Measurements from ENCODE around the gene DDX28.

The DDX28 gene, protein sequence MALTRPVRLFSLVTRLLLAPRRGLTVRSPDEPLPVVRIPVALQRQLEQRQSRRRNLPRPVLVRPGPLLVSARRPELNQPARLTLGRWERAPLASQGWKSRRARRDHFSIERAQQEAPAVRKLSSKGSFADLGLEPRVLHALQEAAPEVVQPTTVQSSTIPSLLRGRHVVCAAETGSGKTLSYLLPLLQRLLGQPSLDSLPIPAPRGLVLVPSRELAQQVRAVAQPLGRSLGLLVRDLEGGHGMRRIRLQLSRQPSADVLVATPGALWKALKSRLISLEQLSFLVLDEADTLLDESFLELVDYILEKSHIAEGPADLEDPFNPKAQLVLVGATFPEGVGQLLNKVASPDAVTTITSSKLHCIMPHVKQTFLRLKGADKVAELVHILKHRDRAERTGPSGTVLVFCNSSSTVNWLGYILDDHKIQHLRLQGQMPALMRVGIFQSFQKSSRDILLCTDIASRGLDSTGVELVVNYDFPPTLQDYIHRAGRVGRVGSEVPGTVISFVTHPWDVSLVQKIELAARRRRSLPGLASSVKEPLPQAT

DNA sequence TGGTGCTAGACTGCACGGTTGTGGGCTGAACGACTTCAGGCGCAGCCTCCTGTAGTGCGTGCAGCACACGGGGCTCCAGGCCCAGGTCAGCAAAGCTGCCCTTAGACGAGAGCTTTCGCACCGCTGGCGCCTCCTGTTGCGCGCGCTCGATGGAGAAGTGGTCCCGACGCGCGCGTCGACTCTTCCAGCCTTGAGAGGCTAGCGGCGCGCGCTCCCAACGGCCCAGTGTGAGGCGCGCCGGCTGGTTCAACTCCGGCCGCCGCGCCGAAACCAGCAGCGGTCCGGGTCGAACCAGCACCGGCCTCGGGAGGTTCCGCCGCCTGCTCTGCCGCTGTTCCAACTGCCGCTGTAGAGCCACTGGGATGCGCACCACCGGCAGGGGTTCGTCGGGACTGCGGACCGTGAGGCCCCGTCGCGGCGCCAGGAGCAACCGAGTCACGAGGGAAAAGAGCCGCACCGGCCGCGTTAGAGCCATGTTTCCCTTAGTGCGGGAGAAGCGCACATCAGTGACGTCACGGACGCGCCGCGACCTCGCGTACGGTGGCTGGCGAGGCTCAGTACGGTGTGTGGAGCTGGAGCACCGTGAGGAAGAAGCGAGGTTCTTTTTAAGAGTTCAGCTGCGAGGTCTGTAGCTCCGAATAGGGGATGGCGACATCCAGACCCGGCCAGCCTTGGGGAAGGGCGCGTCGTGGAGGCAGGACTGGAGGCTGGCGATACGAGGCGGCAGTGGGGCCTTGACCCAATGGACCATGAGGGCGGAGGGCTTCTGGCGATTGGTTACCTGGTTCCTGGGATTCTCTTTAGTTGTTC lies at the start of gene DDX28, which contains the start of gene DUS2:
Gene DDX28 (minus strand): TSS at position 505 of the 810 bp plus-strand sequence. CDS start 30 bp downstream, at position 475.
Gene DUS2 (plus strand): TSS at position 557 of the 810 bp plus-strand sequence. CDS start 14,740 bp downstream, outside the sequence.
- DNase-seq, result peak; percentile 99

DNA sequence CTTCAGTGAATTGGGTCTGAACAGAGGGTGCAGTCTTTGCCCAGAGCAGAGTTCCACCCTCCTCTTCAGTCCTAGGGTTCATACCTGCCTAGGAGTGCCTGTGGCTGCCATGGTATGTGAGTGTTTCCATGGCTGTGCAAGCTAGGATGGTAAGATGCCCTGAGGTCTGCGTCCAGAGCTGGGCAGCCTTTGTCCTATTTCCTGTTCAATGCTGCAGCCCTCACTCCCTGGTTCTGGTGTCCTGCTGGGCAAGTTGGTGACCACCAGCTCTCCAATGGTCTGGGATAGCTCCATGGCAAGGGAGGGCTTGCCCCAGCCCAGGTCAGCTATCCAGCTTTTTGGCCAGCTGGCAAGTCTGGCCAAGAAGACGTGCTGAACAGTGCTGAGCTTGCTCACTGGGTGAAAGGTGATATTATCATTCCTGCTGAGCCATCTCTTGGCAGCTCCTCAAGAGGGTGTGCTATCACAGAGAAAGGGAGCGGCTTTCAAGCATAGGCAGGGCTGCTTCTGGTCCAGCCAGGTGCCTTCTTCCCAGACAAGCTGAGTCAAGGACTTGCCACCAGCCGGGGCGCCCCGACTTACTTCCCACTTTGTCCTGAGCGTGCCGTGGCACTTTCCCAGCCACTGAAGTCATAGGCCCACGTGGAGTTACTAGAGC lies 49.1 kb upstream of the DDX28 start:
- DNase-seq, result no peak

DNA sequence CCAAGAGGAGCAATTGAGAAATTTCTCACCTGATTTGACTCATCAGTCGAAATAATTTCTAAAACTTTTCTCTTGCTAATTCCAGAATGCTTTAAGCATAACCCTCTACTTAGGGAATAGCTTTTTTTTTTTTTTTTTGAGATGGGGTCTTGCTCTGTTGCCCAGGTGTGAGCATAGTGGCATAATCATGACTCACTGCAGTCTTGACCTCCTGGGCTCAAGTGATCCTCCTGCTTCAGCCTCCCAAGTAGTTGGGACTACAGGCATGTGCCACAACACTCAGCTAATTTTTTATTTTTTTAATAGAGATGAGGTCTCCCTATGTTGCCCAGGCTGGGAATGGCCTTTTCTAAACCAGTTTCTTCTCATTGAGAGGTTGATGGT lies 48.5 kb upstream of the DDX28 start:
- DNase-seq, result no peak

DNA sequence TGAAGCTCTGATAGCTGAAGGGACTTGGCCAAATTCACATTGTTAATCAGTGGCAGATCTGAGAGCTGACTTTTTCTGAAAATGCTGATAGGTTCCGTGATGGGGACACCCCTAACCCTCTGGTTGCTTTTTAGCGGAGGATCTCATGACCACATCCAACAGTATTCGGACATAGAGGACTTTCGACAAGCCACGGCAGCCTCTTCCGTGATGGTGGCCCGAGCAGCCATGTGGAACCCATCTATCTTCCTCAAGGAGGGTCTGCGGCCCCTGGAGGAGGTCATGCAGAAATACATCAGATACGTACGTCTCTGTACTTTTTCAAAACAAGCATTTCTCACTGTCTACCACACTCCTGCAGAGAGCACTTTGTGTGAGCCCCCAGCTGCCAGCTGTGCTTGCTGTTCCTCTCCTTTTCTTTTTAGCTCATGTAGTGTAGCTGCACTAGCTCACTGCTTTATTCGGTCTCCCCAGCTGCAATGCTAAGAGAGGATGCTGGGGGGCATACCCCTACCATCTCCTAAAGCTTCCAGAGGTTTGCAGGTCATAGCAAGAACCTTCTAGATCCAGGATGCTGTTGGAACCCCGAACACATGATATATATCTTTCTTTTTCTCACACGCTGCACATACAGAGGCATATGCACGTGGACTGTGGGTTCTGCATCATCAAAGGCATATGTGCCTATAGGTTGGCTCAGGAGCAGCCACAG lies 47.9 kb upstream of the DDX28 start:
- DNase-seq, result peak; percentile 51

DNA sequence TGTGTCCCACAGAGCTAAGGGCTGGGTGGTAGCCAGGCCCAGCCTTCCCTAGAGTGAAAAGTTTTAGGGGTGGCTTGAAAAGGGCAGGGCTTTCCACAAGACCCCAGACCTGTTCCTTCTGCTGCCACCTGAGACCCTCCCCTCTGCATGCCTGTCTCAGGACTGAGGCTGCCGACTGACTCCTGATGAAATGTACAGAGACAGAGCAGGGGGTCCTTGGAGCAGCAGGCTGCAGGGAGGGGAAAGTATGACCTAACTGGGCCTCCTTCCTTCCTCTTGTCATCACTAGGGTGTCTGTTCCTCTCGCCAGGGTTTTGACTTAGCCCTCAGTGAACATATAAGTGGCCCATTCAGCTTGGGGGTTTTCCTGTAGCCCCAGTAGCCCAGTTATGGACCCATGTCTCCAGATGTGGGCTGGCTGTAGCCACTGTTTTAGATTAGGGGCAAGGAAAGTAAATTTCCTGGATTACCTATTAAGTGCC lies 47.3 kb upstream of the DDX28 start:
- no peak for DNase-seq

DNA sequence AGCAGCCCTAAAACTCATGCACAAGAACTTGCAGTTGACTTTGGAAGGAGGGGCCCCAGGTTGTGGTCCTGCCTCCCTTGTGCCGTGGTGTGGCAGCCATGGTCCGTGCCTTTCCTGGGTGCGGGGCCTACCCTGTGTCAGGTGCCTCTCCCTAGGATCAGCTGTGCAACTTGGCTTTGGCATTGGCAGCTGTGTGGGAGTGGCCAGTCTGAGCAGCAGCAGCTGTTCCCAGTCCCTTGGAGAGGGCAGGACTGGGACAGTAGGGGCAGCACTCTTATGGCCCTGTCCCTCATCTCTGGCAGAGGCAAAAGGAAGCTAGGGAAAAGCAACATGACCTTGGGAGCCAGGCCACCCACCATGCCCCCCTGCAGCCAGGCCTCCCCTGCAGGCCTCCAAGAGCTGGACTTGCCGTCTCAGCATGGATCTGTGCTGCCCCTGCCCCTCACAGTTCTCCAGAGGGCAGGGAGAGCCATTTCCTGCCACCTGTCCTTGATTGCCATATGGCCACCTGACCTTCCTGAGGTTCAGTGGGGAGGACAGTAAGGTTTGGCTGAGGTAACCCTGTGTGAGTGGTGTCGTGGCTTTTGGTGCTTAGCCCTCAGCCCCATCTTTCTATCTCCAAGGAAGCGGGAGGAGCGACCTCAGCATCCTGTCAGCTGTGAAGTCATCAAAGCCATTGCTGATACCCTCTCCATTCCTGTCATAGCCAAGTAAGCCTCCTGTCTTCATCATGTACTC lies 46.6 kb upstream of the DDX28 start:
- peak; percentile 56 for DNase-seq

DNA sequence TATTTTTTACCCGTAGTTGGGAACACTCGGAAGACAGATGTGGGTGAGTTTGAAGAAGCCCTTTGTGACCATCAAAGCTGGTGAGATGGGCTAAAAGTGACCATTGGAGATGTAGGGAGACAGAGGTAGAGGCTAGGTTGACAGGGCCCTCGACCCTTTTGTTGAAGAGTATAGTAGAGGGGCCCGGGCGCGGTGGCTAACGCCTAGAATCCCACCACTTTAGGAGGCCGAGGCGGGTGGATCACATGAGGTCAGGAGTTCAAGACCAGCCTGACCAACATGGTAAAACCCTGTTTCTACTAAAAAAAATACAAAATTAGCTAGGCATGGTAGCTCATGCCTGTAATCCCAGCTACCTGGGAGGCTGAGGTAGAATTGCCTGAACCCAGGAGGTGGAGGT lies 45.9 kb upstream of the DDX28 start:
- DNase-seq, result peak; percentile 30

DNA sequence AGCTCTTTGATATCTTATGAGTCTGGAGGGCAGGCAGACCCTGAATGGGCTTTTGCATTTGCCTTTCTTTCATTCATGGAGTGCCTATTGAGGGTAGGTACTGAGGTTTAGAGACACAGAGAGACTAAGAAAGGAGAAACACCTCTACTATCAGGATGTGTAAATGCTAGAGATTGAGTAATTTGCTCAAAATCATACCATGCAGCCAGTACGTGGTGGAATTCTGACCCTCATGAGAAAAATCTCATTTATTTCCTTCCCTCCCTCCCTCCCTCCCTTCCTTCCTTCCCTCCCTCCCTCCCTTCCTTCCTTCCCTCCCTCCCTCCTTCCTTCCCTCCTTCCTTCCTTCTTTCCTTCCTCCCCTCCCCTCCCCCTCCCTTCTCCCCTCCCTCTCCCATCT lies 43.7 kb upstream of the DDX28 start:
- no peak for DNase-seq

DNA sequence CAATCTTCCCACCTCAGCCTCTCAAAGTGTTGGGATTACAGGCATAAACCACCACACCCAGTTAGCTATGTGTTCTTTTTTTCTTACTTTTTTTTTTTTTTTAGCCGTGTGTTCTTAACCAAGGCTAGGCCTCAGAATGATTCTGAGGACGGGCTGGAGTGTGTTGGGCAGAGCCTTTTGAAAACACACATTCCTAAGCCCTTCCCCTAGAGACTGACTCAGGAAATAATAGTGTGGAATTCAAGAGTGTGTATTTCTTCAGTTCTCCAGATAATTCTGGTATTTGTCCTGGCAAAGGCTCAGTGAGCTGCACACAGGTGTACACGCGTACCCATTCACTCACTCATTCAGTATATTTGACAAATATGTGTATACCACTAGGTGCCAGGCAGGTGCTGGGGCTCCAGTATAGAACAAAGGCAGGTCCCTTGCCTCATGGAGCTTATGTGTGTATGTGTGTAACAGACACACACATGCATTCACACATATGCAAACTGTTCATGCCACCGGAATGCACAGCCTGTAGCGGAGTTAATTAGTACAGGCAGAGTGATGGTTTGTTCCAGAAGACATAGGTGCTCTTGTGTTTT lies 42.8 kb upstream of the DDX28 start:
- peak; percentile 44 for DNase-seq

DNA sequence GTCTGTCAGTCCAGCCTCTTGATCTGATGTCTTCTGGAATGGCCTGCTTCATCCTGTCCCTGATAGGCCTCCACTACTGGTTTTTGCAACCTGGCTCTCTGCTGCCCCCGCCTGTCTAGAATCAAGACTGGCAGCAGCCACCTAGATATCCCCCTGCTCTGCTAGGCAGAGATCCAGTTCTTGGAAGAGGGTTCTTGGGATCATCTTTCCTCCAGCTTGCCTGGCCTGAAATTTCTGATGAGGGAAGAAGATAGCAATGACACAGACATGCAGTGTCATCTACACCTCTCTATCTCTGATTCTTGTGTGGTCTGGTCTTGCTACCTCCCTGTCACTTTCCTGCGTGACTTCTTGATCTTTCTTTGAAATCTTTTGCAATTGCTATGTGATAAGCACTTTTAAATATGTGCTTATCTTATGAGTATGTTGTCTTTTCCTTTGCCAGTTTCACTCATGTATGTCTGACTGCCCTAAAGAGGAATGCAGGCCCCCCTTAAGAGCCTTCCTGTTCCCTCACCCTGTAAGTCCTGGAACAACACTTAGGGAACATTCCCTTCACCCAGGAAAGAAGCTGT lies 41.8 kb upstream of the DDX28 start:
- DNase-seq, result peak; percentile 81

DNA sequence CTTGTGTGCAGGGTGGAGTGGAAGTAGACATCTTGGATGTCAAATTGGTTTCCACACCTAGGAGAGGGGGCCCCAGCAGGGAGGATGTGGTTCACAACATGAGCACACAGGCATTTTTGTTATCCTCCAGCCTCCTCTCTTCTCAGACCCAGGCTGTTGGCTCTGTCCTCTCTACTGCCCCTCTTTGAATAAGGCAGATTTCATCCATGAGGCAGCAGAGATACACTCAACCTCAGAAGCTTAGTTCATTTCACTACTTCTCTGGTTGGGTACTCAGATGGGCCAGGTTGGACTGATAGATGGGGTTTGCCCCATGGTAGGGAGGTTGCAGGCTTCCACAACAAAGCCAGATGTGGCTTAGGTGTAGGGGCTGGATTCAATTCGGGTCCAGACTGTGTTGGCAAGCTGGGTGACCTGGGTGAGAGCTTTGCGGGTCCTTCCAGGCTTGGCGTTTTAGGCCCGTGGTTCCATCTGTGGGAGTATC lies 39.9 kb upstream of the DDX28 start:
- peak; percentile 51 for DNase-seq

DNA sequence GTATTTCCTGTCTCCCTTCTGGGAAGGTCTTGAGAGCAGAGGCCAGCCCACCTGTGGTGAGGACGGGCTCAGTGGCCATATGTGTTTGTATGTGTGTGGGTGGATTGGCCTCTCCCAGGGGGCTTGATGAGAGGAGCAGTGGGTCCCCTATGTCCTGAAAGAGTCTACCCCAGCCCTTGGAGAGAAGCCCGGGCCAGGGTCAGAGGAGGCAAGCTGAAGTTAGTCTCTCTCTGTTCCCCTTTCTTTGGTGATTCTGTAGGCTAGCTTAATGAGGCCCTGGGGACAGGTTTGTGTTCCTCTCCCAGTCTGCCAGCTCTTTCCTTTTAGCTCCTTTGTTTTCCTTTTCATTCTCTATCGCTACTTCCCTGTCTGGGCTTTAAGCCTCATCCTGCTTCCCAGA lies 38.4 kb upstream of the DDX28 start:
- no peak for DNase-seq

DNA sequence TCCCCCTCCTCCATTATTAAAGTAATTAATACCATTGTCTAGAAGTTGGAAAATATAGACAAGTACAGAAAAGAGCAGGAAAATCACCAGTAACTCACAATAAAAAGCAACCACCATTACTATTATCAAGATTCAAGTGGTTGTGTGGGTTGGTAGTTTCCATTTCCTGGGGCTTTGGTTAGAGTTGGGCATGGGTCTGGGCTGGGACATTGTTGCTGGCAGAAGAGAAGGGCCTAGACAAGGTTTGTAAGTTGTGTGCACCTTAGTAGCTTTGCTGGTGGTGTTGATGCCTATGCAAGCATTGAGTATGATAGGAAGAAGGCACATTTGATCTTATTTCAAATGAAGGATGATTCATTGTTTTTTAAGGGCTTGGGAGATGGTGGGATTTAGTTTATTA lies 36.8 kb upstream of the DDX28 start:
- no peak for DNase-seq

DNA sequence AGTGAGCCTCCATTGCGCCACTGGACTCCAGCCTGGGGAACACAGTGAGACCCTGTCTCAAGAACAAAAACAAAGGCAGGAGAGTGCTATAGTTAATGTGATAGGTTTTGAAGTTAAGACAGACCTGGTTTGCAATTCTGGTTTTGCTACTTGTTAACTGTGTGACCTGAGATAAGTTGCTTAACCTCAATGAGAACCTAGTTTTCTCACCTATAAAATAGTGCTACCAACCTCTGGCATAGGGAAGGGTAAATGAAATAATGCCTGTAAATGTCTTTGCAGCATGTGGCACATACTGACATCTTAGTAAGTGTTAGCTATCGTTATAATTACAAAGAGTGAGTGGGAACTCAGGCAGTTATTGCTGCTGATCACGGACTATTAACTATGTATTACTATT lies 32.4 kb upstream of the DDX28 start:
- DNase-seq, result no peak

DNA sequence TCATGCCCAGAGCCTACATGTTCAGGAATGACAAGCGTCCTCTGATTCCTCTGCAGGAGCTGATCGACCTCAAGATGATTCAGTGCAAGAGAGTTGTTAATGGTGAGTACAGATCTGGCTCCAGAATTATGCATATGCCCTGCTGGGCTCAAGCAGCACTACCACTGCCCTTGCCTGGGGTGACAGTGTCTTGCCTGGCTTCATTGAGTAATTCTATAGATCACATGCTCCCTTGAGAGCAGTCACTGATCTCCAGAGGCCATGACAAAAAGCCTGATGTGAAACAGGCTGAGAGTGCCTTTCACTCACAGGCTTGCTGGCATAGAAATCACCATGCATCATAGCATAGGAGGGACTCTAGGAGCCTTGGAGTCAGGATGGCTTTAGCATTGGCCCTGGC lies 26.4 kb upstream of the DDX28 start:
- DNase-seq, result no peak

DNA sequence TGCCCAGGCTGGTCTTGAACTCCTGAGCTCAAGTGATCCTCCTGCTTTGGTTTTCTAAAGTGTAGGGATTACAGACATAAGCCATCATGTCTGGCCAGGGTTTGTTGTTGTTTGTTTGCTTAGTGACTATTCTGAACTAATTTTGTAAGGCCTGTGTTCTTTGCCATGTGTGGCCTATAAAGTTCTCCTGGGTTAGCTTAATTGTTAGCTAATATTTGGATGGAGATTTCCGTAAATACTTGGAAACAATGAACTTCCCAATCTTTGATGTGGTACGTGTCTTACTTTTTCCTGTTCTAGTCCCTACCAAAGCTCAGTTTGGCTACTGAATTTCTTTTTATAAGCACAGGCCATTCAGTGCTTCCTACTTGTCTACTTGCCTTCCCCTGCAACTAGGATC lies 25.0 kb upstream of the DDX28 start:
- DNase-seq, result no peak

DNA sequence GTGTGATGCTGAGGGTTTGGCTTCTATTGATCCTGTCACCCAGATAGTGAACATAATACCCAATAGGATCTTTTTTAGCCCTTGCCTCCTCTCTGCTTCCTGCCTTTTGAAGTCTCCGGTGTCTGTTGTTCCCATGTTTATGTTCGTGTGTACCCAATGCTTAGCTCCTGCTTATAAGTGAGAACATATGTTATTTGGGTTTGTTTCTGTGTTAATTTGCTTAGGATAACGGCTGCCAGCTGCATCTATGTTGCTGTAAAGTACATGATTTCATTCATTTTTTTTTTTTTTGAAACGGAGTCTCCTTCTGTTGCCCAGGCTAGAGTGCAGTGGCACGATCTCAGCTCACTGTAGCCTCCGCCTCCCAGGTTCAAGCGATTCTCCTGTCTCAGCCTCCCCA lies 23.1 kb upstream of the DDX28 start:
- DNase-seq, result no peak

DNA sequence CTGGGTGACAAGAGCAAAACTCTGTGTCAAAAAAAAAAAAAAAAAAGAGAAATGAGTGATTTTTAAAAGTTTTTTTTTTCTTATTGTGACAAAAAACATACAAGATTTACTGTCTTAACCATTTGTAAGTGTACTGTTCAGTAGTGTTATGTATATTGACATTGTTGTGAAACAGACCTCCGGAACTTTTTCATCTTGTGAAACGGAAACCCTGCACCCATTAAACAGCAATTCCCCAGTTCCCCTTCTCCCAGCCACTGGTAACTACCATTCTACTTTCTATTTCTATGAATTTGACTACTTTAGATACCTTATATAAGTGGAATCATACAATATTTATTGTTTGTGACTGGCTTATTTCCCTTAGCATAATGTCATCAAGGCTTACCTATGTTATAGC lies 18.8 kb upstream of the DDX28 start:
- DNase-seq, result no peak

DNA sequence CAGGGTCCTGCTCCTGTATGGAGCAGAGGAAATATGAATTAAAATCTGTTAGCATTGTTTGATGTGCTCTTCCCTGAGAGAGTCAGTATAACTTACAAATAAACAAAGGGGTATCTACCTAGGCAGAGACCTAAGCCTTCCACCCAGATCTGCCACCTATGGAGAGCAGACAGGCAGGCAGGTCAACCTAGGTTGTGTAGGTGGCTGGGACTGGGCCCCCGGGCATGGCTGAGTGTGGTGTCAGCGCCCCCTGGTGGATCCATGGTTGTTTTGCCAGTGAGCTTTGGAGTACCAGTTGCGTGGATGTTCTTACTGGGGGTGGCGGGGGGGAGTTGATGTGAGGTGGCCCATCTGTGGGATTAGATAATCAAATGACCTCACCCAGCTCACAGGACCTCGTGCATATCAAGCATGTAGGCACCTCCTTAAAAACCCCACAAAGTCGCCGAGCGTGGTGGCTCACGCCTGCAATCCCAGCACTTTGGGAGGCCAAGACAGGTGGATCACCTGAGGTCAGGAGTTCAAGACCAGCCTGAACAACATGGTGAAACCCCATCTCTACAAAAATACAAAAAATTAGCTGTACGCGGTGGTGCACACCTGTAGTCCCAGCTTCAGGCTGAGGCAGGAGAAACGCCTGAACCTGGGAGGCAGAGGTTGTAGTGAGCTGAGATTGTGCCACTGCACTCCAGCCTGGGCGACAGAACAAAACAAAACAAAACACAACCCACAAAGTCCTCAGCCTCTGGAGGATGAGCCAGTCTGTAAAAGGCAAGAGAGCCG lies 17.7 kb upstream of the DDX28 start:
- peak; percentile 97 for DNase-seq
